Peyer's patch (tissue), 4 donors: ENCODE measurements around the gene C10orf71. TPM values are rescaled to one million over a fixed set of nuclear protein-coding genes. Genes with fewer than 3 reads are reported as not detected.

Experiments
- DNase-seq, 3 donors: peaks; one replicate each; pipeline ENCODE4 v3.0.0-alpha.2; 2017 to 2019
- H3K27ac ChIP-seq, 4 donors: fragments of 200-600 bp; sonication (generic); one replicate each; pipeline ENCODE4 v1.5.1; 2016 to 2019
- H3K27me3 ChIP-seq, 2 donors: fragments of 200-600 bp; sonication (generic); one replicate each; pipeline ENCODE4 v1.5.1; 2019
- H3K36me3 ChIP-seq, 3 donors: fragments of 200-600 bp; sonication (generic); one replicate each; pipeline ENCODE4 v1.5.1; 2016 to 2019
- H3K4me1 ChIP-seq, 4 donors: fragments of 200-600 bp; sonication (generic); one replicate each; pipeline ENCODE4 v1.5.1; 2016 to 2019
- H3K4me3 ChIP-seq, 4 donors: fragments of 200-600 bp; sonication (generic); 1 replicate in 3 of 4; 2 replicates in 1 of 4; pipeline ENCODE4 v1.5.1; 2016 to 2019; ENCODE audit warnings: mild to moderate bottlenecking in 1 of 4
- H3K9me3 ChIP-seq, 4 donors: fragments of 200-600 bp; sonication (generic); one replicate each; pipeline ENCODE4 v1.5.1; 2016 to 2019; ENCODE audit warnings: mild to moderate bottlenecking in 1 of 4
- CTCF ChIP-seq, 6 experiments: fragments of 450-650 bp in 4 of 6; fragments of 200-600 bp in 2 of 6; sonication (generic) in 1 of 6; IDR thresholded peaks; one replicate each; pipeline ENCODE4 v1.5.1; 2017 to 2019; ENCODE audit warnings: antibody characterized with exemption in 6 of 6, mild to moderate bottlenecking in 3 of 6, moderate library complexity in 1 of 6
- POLR2A ChIP-seq, 2 donors: fragments of 450-650 bp; IDR thresholded peaks; one replicate each; pipeline ENCODE4 v1.5.1; 2017; ENCODE audit warnings: antibody characterized with exemption in 2 of 2, mild to moderate bottlenecking in 2 of 2, moderate library complexity in 2 of 2
- total RNA-seq, 4 donors: library from RNA; depleted of rRNA; stranded (reverse); fragments of >200 nt; gene quantifications; one replicate each; pipeline ENCODE4 v1.1.0, GENCODE V29; 2016

Gene C10orf71
- total RNA-seq, 4 donors from 2014 or later, result not detected

- Histone ChIP-seq H3K27me3 (no peaks in the 10 kb centered on the region), H3K4me3 (no peak overlapping the region), H3K9me3 (no peaks in the 10 kb centered on the region), H3K36me3 (no peaks in the 10 kb centered on the region), H3K4me1 (no peaks in the 10 kb centered on the region), H3K27ac (no peak overlapping the region)
- no peak for DNase-seq
- TF ChIP-seq POLR2A (IDR thresholded peaks at IDR 0.05) (no peak), CTCF (IDR thresholded peaks at IDR 0.05) (no peak)
These were observed 73.0 kb downstream of the C10orf71 start for GRCh38 chr10:49371967-49372366.

- H3K9me3 ChIP-seq, result no peaks in the 10 kb centered on the region
- no peaks in the 10 kb centered on the region for H3K36me3 ChIP-seq
- H3K4me1 ChIP-seq, result no peaks in the 10 kb centered on the region
- no peak overlapping the region for H3K27ac ChIP-seq
- DNase-seq, result no peak
- no peak for TF ChIP-seq POLR2A (IDR thresholded peaks at IDR 0.05)
- TF ChIP-seq CTCF (IDR thresholded peaks at IDR 0.05), result no peak
- no peaks in the 10 kb centered on the region for H3K27me3 ChIP-seq
- no peak overlapping the region for H3K4me3 ChIP-seq
These were observed 74.4 kb downstream of the C10orf71 start for GRCh38 chr10:49373361-49373760.

DNA sequence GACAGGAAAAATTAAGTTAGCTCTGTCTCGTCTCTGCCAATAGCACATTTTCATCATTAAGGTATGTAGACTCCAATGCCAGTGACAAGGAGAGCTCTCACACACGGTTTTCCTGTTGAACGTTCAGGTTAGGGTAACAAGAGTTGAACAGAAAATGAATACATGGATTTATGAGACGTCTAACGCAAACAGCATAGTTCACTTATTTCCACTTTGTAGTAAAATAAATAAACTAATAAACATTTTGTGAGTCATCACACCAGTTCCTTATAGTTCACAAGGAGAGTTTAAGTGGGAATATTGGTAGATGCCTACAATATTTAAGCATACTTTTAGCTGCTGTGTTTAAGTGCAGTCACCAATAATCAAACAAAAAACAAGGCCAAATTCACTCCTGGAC is 75.8 kb downstream of the C10orf71 start:
- H3K27ac ChIP-seq, result no peak overlapping the region
- H3K4me3 ChIP-seq, result no peak overlapping the region
- no peaks in the 10 kb centered on the region for H3K36me3 ChIP-seq
- H3K4me1 ChIP-seq, result no peaks in the 10 kb centered on the region
- no peak for DNase-seq
- TF ChIP-seq CTCF (IDR thresholded peaks at IDR 0.05) (no peak), POLR2A (IDR thresholded peaks at IDR 0.05) (no peak)
- no peaks in the 10 kb centered on the region for H3K9me3 ChIP-seq
- H3K27me3 ChIP-seq, result no peaks in the 10 kb centered on the region

DNA sequence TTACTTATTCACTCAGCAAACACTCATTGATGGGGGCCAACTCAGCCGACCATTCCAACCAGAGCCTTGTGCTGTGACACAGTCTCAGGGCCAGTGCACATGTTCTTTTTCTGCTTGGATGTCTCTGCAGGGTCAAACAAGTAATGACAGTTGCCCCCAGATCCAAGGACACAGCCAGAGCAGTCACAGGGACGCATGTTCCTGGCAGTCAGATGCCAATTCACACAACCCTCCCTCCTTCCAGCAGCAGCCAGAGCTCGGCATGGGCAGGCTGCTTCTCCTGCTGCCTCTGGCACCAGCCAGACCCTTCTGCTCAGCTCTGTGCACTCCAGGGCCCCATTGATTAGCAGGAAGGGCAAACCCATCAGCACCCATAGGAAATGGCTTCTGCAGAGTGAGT is 76.6 kb downstream of the C10orf71 start:
- TF ChIP-seq CTCF (IDR thresholded peaks at IDR 0.05) (no peak), POLR2A (IDR thresholded peaks at IDR 0.05) (no peak)
- no peaks in the 10 kb centered on the region for H3K9me3 ChIP-seq
- H3K4me3 ChIP-seq, result no peak overlapping the region
- no peaks in the 10 kb centered on the region for H3K36me3 ChIP-seq
- H3K27ac ChIP-seq, result no peak overlapping the region
- no peaks in the 10 kb centered on the region for H3K27me3 ChIP-seq
- no peak for DNase-seq
- H3K4me1 ChIP-seq, result no peaks in the 10 kb centered on the region

Other genes with a start within 250 kb of the C10orf71 start
- gene VSTM4, start 183.6 kb upstream of the C10orf71 start, total RNA-seq, result 1 to 10 TPM; 1.7 to 4.7 (median 3.8) TPM
- gene FAM170B, start 165.1 kb upstream of the C10orf71 start, total RNA-seq, result not detected
- 10 to 100 TPM in 2 of 4 donors, 1 to 10 TPM in 2; 2.7 to 16.2 (median 10.2) TPM for gene TMEM273, start 110.8 kb upstream of the C10orf71 start, total RNA-seq
- not detected for gene DRGX, start 96.9 kb downstream of the C10orf71 start, total RNA-seq
- 10 to 100 TPM; 17.9 to 33.0 (median 26.5) TPM for gene ERCC6, start 240.0 kb downstream of the C10orf71 start, total RNA-seq